Measurements from ENCODE around the gene PRSS36.
"Not testable (repeated sequence)": the region's sequence is repeated elsewhere in the genome, so short reads cannot be mapped to it uniquely, and the experiment has no call there.

Gene PRSS36

GRCh38 chr16:31149894-31150890, at the start of gene PRSS36:
Gene PRSS36, minus strand, starts transcription at chr16:31150066. Its CDS starts 31 bp downstream, at chr16:31150035.
- no peak for DNase-seq (ENCODE audit: low read depth)
- no peak for TF ChIP-seq CTCF (IDR thresholded peaks at IDR 0.05; ENCODE audit: insufficient read depth, low read depth, low read length, missing control alignments)
- no peak within 1 kb of the TSS for H3K4me3 ChIP-seq (ENCODE audit: low read length)

GRCh38 chr16:31199430-31200041, 49.7 kb upstream of the PRSS36 start:
- DNase-seq (ENCODE audit: low read depth), result no peak
- no peak for TF ChIP-seq CTCF (IDR thresholded peaks at IDR 0.05; ENCODE audit: insufficient read depth, low read depth, low read length, missing control alignments)
- H3K4me3 ChIP-seq (ENCODE audit: low read length), result no peak overlapping the region

GRCh38 chr16:31198207-31198882, 48.5 kb upstream of the PRSS36 start:
- H3K4me3 ChIP-seq (ENCODE audit: low read length), result no peak overlapping the region
- DNase-seq (ENCODE audit: low read depth), result no peak
- no peak for TF ChIP-seq CTCF (IDR thresholded peaks at IDR 0.05; ENCODE audit: insufficient read depth, low read depth, low read length, missing control alignments)

- DNase-seq (ENCODE audit: low read depth), result no peak
- no peak for TF ChIP-seq CTCF (IDR thresholded peaks at IDR 0.05; ENCODE audit: insufficient read depth, low read depth, low read length, missing control alignments)
- H3K4me3 ChIP-seq (ENCODE audit: low read length), result no peak overlapping the region
Observed at GRCh38 chr16:31196324-31197088, 46.6 kb upstream of the PRSS36 start.

- not testable (repeated sequence) for DNase-seq (ENCODE audit: low read depth); H3K4me3 ChIP-seq (ENCODE audit: low read length)
Observed at GRCh38 chr16:31195861-31196260, 46.0 kb upstream of the PRSS36 start.

GRCh38 chr16:31194898-31195297, 45.0 kb upstream of the PRSS36 start:
- no peak for DNase-seq (ENCODE audit: low read depth)
- no peak for TF ChIP-seq CTCF (IDR thresholded peaks at IDR 0.05; ENCODE audit: insufficient read depth, low read depth, low read length, missing control alignments)
- H3K4me3 ChIP-seq (ENCODE audit: low read length), result no peak overlapping the region
